GM19463 (cell line): ENCODE results near the gene RMDN3.
A peak's percentile ranks its signal among the peaks of the same experiment; 100 is the strongest.

Source experiments
- ATAC-seq: cut with Tn5 transposase; IDR thresholded peaks from one replicate; pipeline ENCODE4 v1.9.1; 2021; ENCODE audit warnings: mild to moderate bottlenecking, moderate library complexity; ENCODE audit not compliant: unreplicated experiment

The RMDN3 gene

DNA sequence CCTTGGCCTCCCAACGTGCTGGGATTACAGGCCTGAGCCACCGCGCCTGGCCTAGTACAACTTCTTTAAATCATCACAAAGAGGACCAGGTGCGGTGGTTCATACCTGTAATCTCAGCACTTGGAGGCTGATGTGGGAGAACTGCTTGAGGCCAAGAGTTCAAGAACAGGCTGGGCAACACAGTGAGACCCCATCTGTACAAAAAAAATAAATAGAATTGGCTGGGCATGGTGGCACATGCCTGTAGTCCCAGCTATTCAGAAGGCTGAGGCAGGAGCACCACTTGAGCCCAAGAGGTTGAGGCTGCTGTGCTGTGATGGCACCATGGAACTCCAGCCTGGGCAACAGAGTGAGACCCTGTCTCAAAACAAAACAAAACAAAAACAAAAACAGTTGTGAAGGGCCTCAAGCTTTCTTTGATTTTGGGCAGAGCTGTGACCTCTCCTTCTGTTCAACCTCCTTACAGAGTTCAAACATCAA lies 5.9 kb downstream of the RMDN3 start:
- no peak for ATAC-seq

DNA sequence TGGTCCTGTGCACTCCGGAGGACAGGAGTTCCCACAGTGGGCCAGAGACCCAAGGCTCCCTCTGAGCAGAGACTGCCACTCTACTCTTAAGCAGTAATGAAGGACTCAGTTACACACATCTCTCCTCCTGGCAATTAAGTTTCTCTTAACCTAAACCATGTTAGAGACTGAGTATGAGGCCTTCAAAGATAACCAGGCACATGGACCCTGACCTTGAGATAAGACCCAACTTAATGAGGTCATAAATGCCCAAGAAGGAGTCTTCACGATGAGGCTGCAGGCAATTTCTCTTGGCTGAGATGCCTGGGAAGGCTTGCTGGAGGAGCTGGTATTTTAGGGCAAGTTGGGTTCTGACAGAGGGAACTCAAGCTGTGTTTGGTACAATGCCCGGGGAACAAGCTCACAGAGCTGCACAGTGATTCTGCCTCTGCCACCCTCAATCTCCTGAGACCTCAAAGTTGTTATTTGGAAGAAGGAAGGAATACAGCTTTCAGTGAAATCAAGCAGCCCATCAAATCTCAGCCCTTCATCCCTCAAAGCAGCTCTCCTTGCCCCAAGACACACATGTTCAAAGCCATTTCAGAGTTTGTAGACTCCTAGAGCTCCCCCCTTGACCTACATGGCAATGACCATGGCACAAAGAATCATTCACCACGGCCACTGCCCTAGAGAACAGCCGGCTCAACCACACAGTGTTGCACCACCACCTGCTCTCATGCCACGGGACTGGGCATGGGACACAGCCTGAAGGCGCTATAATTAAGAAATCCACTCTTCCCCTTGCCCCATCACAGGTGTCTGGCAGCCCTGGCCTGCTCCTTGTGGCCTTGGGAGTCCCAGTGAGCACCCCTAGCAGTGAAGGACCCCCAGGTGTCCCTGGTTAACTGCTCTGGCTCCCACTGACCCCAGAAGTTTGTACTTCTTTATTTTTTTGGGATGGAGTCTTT lies 7.1 kb downstream of the RMDN3 start:
- no peak for ATAC-seq

DNA sequence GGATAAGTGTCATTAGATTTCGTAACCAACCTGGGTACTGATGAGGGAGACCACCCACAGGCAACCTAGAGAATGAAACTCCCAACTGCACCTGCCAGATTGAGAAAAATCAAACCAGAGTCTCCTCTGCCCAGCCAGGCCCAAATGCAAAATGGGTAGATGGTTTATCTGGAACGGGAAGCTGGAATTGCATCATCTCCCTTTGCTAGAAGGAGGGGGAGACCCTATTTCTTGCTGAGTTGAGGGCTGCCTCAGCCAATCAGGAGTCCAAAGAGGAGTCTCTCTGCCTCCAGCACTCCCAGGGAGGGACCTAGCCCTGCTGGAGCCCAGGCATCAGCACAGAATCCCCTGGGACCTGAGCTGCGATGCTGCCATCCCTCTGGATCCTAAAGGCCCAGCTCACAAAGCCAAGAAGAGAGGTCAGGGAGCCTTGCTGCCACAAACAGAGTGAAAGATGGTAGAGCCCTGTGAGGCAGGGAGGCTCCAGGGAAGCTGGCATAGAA lies 8.1 kb downstream of the RMDN3 start:
- no peak for ATAC-seq

DNA sequence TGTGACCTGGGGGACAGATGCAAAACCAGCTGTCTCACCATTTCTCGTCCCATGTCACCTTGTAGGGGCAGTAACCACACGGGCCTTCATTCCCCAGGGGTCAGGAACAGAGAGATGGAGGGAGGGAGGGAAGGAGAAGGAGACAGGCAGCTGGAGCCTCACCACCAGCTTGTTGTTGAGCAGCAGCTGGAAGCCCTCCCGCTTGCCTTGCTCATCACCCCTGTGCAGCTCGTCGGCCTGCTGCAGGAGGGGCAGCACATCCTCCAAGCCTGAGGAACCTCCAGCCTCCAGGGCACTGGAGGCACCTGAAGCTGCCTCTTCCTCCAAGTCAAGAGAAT lies 10.3 kb downstream of the RMDN3 start:
- no peak for ATAC-seq

DNA sequence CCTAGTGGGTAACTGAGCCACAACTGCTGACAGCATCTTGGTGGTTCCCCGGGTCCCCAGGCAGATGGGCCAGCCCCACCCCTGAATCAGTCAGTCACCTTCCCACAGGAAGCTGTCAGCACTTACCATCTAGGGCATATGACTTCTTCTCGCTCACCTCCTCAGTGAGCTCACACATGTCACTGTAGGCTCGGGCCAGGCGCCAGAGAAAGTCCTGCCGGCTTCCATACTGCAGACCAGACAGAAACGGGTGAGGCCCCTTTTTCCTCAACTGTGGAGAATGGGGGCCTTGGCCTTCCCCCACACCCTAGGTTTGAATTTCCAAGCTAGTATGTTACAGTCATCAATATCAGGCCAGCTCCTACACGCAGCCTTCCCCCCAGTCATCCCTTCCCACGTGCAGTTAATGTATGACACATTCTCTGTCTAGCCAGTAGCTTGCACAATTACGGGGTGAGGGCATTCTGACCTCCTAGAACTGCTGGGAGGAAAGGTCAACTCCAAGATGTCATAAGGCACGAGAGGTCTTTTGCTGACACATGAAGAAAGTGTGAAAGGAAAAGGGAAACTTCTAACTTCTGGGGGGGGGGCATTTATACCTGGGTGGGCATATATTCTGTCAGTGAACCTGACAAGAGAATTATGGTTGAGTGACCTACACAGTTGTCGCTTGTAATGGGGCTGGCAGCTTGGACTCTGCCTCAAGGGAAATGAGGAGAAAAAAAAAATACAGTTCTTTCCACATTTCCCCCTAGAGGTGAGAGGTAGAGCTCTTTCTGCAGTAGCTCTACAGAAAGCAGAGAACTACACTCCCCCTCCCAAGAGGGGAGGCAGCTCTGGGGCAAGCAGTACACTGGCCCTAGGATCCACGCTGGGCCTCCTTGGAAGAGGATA lies 10.9 kb downstream of the RMDN3 start:
- no peak for ATAC-seq

DNA sequence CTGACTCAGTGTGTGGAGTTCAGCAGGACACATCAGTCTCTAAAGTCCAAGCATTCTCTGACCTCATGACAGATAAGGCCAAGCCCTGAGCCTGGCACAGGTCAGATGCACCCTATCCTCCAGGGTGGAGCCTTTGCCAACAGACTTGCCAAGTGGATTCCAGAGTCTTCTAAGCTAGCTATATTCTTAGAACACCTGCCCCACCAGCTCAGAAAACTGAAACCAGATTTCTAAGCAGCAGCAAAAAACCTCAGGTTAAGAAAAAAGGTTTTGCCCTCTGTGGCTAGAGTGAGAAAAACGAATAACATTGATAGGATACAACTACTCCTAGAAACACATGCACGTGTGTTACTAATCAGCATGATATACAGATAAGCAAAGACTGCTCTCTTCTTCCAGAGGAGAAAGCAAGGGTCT lies 11.6 kb downstream of the RMDN3 start:
- ATAC-seq = no peak

DNA sequence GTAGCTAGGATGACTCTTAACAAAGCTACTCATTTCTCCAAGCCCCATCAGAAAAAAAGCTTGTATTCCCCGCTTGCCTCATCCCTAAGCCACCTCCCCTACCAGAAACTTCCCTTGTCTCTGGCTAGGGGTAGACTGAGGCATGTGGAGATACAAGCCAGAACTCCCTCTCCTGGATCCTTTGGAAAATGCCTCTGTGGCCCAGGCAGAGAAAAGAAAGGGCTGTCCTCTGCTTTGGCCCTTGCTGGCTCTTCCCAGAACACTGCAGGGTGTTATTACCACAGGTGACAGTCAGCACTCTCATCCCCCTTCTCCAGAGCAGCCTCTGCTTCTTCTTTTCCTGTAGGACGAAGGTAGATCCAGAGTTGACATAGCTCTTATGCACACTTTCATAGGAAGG lies 15.2 kb downstream of the RMDN3 start:
- ATAC-seq = no peak

DNA sequence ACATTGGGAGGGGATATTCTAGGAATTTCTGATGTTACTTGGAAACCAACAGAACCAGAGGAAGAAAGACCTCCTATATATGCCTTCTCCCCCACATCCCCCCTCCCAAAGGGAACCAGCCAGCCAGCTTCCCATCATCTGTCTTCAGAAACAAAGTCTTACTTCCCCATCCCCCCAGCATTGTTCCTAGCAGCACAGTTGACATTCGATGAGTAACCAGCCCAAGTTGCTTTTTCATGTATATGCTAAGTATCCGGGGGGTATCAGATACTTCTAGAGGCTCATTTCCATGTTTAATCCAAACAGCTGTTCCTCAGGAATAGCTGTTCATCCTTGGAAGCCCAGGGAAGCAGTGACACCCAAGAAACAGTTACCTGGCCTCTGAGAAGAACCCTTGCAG lies 16.0 kb downstream of the RMDN3 start:
- ATAC-seq = no peak

DNA sequence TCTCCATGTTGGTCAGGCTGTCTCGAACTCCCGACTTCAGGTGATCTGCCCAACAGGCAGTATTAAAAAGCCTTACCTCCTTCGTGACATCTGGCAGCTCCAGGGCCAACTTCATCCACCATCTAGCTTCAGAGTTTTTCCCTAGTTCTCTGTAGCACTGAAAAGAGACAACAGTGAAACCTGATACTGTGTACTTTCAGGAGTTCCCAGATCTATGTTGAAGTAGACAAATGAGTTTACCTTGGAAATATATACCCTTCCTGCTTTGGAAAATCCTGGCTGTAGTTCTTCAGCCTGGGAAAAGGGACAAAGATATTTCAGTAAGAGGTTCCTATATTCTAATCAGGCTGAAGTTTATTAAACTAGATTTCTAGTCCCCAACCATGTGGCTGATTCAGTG lies 18.0 kb downstream of the RMDN3 start:
- no peak for ATAC-seq

DNA sequence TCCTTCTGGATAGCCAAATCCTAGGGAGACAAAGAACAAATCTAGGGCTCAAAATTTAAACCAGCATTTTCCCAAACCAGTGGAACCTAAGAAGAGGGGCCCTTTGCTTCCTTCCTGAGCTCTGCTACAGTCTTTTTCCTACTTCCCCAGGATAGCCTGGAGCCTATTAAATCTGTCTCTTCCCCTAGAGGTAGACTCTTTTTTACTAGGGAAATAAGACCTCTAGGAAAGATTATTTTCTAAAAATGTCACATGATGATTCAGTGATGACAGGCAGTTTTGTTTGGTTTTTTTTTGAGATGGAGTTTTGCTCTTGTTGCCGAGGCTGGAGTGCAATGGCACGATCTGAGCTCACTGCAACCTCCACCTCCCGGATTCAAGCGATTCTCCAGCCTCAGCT lies 18.5 kb downstream of the RMDN3 start:
- no peak for ATAC-seq

DNA sequence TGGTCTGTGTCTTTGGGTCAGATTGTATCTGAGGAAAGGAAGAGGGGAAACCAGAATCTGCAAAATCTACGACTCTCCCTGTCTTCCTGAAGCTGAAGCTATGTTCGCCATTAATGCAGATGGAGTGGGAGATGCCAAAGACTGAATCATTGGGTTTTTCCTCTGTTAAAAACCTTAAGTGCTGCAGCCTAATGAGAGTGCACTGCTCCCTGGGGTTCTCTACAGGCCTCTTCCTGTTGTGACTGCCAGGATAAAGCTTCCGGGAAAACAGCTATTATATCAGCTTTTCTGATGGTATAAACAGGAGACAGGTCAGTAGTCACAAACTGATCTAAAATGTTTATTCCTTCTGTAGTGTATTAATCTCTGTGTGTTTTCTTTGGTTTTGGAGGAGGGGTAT lies 24.0 kb downstream of the RMDN3 start:
- no peak for ATAC-seq

DNA sequence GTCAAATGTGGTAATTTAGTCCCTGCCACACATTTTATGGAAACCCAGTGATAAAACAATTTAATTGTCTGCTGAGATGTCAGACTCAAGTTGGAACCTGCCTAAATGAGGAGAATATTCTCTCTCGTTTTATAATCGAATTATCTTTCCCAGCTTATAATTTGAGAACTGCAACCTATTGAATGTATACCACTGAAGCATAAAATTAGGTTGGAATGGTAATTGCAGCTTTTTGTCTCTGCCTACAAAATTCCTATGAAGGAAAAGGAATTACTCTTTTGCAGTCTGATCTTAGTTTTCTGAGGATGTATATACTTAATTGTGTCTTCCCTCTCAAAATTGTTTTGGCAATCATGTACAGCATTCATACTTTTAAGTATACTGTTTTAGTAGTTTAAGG lies 31.1 kb downstream of the RMDN3 start:
- ATAC-seq = no peak

DNA sequence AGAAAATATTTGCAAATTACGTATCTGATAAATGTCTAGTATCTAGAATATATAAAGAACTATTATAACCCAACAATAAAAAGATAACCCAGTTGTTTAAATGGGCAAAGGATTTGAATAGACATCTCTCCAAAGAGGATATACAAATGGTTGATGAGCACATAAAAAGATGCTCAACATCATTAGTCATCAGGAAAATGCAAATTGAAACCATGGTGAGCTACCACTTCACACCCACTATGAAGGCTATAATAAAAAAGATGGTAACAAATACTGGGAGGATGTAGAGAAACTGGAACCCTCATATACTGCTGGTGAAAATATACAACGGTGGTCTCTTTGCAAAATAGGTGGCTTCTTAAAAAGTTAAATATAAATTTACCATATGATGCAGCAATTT lies 32.1 kb downstream of the RMDN3 start:
- no peak for ATAC-seq

DNA sequence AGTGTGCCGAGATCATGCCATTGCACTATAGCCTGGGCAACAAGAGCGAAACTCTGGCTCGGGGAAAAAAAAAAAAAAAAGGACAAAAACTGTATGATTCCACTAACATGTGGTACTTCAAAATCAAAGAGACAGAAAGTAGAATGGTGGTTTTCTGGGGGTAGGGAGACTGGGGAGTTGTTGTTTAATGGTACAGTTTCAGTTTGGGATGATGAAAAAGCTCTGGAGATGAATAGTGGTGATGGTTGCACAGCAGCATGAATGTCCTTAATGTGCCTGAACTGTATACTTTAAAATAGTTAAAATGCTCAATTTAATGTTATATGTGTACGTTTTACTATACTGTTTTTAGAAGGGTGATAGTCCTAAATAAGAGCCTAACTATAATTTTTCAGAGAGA lies 32.7 kb downstream of the RMDN3 start:
- ATAC-seq = no peak

DNA sequence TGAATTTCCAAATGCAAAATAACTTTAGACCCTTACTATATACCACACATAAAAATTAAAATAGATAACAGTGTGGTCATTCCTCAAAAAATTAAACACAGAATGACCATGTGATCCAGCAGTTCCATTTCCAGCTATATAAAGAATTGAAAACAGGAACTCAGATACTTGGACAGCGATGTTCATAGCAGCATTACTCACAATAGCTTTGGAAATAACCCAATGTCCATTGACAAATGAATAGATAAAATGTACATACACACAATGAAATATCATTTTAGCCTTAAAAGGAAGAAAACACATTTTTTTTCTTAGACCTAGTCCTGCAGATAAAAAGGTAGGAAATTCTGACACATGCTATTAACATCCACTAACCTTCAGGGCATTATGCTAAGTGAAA lies 33.4 kb downstream of the RMDN3 start:
- ATAC-seq = no peak

DNA sequence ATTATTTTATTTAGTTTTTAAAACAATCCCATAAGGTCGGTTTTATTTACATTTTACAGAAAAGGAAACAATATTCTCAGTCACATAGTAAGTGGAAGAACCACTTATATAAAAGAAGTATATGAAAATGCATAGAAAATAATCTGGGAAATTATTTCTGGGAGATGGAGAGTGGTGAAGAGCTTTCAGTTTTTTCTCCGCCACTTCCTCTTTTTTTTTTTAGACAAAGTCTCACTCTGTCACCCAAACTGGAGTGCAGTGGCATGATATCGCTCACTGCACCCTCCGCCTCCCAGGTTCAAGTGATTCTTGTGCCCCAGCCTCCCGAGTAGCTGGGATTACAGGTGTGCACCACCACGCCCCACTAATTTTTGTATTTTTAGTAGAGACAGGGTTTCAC lies 38.9 kb downstream of the RMDN3 start:
- ATAC-seq = no peak

DNA sequence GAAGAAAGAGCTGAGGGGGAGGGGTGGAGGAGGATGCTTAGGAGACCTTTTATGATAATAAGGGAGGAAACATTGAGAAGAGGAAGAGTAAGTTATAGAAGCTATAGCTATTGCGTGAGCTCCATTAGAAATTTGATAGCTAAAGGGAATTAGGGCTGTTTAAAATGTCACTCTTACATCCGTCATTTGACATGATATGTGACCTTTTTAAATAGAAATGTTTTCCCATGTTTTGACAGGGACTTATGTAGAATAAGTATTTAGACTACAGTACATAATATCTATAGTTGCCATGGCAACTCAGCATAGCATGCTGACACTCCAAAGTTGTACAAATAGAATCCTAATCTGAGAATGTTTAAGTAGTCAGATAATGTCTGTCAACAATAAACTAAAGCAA lies 40.9 kb downstream of the RMDN3 start:
- no peak for ATAC-seq

DNA sequence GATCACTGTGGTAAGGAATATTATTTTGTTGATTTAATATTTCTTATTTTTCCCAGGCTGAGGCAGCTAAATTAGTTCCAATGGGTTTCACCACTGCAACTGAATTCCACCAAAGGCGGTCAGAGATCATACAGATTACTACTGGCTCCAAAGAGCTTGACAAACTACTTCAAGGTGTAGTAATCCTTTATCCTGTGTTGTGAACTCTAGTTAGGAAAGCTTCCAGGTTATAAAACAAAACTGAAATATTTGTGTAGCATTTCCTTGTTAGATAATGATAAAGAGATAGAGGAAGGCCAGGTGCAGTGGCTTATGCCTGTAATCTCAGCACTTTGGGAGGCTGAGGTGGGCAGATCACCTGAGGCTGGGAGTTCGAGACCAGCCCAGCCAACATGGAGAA lies 48.9 kb downstream of the RMDN3 start:
- no peak for ATAC-seq

DNA sequence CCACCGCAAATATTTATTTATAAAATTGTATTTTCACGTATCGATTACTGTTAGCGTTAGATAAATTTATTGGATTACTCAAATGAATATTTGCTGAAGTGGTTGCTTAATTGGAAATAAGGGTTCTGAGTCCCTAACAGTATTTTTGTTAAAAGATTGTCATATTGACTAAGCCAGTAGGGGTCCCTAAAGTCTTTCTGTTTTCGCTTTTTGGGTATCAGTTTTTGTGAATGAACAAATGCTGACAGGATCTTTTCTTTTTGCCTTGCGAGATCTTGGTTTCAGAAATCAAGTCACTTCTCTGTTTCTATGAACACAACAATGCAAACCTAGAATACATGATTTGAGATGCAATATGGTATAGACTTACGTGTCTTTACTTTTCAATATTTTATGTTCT lies 53.0 kb downstream of the RMDN3 start:
- no peak for ATAC-seq

DNA sequence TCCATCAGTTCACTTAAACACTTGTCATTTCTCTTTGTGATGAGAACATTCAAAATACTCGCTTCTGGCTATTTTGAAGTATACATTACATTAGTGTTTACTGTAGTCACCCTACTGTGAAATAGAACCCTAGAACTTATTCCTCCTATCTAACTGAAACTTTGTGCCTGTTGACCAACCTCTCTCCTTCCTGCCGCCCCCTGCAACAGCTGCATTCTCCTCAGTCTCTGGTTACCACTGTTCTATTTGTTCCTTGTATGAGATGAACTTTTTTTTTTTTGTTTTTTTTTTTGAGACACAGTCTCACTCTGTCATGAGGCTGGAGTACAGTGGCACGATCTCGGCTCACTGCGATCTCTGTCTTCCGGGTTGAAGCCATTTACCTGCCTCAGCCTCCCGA lies 57.1 kb downstream of the RMDN3 start:
- no peak for ATAC-seq

DNA sequence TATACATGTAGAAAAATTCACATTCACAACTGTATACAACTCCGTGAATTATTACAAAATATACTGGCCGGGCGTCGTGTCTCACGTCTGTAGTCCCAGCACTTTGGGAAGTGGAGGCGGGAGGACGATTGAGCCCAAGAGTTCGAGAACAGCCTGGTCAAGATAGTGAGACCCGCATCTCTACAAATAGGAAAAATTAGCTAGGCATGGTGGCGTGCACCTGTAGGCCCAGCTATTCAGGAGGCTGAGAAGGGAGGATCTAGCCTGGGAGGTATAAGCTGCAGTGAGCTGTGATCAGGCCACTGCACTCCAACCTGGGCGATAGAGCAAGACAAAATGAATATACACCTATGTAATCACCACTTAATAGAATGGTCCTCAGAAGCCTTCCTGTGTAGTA lies 58.8 kb downstream of the RMDN3 start:
- ATAC-seq = no peak

DNA sequence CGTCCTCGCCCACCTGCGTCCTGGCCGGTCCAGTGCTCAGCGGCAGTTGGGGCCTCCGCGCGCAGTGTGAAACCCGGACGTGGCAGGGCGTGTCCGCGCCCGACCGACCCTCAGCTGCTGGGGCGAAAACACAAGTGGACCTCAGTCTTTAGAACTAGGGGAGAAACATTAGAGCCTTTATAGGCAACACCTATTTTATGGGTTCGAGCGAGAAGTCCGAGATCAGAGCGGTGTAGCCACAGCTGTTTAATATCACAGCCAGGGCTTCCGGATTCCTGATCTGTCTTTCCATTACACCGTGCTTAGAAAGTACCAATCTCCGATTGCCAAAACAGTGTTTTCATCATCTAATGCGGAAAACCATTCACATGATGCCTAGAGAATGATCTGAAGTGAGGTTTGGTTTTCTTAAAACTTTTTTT lies 59.6 kb downstream of the RMDN3 start:
- peak; percentile 10 for ATAC-seq
